GM23338 (cell line): ENCODE measurements around the gene PASK. TPM values are rescaled to one million over a fixed set of nuclear protein-coding genes. Genes with fewer than 3 reads are reported as not detected.

Source experiments
- ATAC-seq: fragments of 200-7000 bp; cut with Tn5 transposase; 3 replicates; pipeline ENCODE4 v1.9.1; 2020
- DNase-seq: peaks from one replicate; pipeline ENCODE4 v3.0.0-alpha.2; 2015; ENCODE audit warnings: low spot score
- H2AFZ ChIP-seq: fragments of 200-600 bp; sonication (generic); 2 replicates; pipeline ENCODE4 v1.8.0; 2016; ENCODE audit warnings: antibody characterized with exemption, mild to moderate bottlenecking, moderate library complexity
- H3F3A ChIP-seq: fragments of 200-600 bp; sonication (generic); replicated peaks from 2 replicates; pipeline ENCODE4 v1.8.0; 2017; ENCODE audit warnings: antibody characterized with exemption, mixed run types, low read depth
- H3K27ac ChIP-seq: fragments of 200-600 bp; sonication (generic); 2 replicates; pipeline ENCODE4 v1.6.1; 2016; ENCODE audit warnings: low read depth
- H3K27me3 ChIP-seq: fragments of 200-600 bp; sonication (generic); 2 replicates; pipeline ENCODE4 v1.8.0; 2016; ENCODE audit warnings: mild to moderate bottlenecking, mixed run types, moderate library complexity; ENCODE audit not compliant: insufficient read depth
- H3K36me3 ChIP-seq: fragments of 200-600 bp; sonication (generic); 2 replicates; pipeline ENCODE4 v1.8.0; 2016; ENCODE audit warnings: mild to moderate bottlenecking; ENCODE audit not compliant: insufficient read depth
- H3K4me1 ChIP-seq: fragments of 200-600 bp; sonication (generic); 2 replicates; pipeline ENCODE4 v1.8.0; 2016; ENCODE audit warnings: mild to moderate bottlenecking, moderate library complexity; ENCODE audit not compliant: insufficient read depth
- H3K4me2 ChIP-seq: fragments of 200-600 bp; sonication (generic); 2 replicates; pipeline ENCODE4 v1.7.1; 2017; ENCODE audit warnings: mixed run types
- H3K4me3 ChIP-seq: fragments of 200-600 bp; sonication (generic); 2 replicates; pipeline ENCODE4 v1.6.1; 2016; ENCODE audit warnings: mixed run types
- H3K79me2 ChIP-seq: fragments of 200-600 bp; sonication (generic); replicated peaks from 2 replicates; pipeline ENCODE4 v1.8.0; 2017; ENCODE audit warnings: mild to moderate bottlenecking; ENCODE audit not compliant: insufficient read depth
- H3K9me2 ChIP-seq: fragments of 200-600 bp; sonication (generic); 2 replicates; pipeline ENCODE4 v1.8.0; 2017; ENCODE audit not compliant: insufficient read depth
- H4K20me1 ChIP-seq: fragments of 200-600 bp; sonication (generic); replicated peaks from 2 replicates; pipeline ENCODE4 v1.8.0; 2017; ENCODE audit warnings: mild to moderate bottlenecking; ENCODE audit not compliant: insufficient read depth
- H3K27ac Mint-ChIP-seq: 2 replicates; pipeline ENCODE4 v1.8.0; 2020; ENCODE audit warnings: inconsistent platforms, mild to moderate bottlenecking, moderate library complexity, mixed read lengths
- H3K27me3 Mint-ChIP-seq: 3 replicates; pipeline ENCODE4 v1.8.0; 2022; ENCODE audit warnings: low read depth, mild to moderate bottlenecking, moderate library complexity, mixed read lengths, inconsistent platforms; ENCODE audit not compliant: insufficient read depth, poor library complexity
- H3K36me3 Mint-ChIP-seq: 3 replicates; pipeline ENCODE4 v1.8.0; 2021; ENCODE audit warnings: low read depth, mild to moderate bottlenecking, inconsistent platforms, moderate library complexity, mixed read lengths
- H3K4me1 Mint-ChIP-seq: 3 replicates; pipeline ENCODE4 v1.8.0; 2020; ENCODE audit warnings: mild to moderate bottlenecking, inconsistent platforms, mixed read lengths
- H3K4me3 Mint-ChIP-seq: 3 replicates; pipeline ENCODE4 v1.8.0; 2021; ENCODE audit warnings: moderate library complexity, mild to moderate bottlenecking, inconsistent platforms, mixed read lengths
- H3K9me3 Mint-ChIP-seq: 3 replicates; pipeline ENCODE4 v1.8.0; 2020; ENCODE audit warnings: moderate library complexity, mild to moderate bottlenecking, inconsistent platforms, mixed read lengths
- CTCF ChIP-seq, 2 experiments: fragments of 200-600 bp in 1 of 2; sonication (generic) in 1 of 2; conservative IDR thresholded peaks; 2 replicates each; pipeline versions ENCODE4 v1.5.1 to v1.6.1; 2016 to 2017; ENCODE audit warnings: antibody characterized with exemption in 2 of 2, low read depth in 2 of 2, mild to moderate bottlenecking in 2 of 2, moderate library complexity in 1 of 2
- ZNF462 ChIP-seq: fragments of 250-450 bp; sonication (Bioruptor Pico); IDR thresholded peaks from 2 replicates; pipeline ENCODE4 v1.5.0; 2020; ENCODE audit warnings: mild to moderate bottlenecking, moderate library complexity
- polyA plus RNA-seq: library from polyadenylated mRNA; unstranded; fragments of >200 nt; fragmentation: Nextera tagmentation; extraction: Ambion mirVana; gene quantifications from 2 replicates; pipeline ENCODE4 v1.2.1, GENCODE V29; 2016
- total RNA-seq: library from RNA; depleted of rRNA; stranded (reverse); fragments of >200 nt; shearing (Covaris generic); gene quantifications from 2 replicates; pipeline ENCODE4 v1.2.3, GENCODE V29; 2014

Gene PASK
- total and polyA plus RNA-seq, 2 experiments from 2014 or later = 12.5 to 38.4 TPM

GRCh38 chr2:241190291-241190981, 41.2 kb upstream of the PASK start:
- no peak for DNase-seq
- H3K9me3 Mint-ChIP-seq = no peaks in the 10 kb centered on the region
- peak; percentile 8; the same call in 2 of the 3 replicates for ATAC-seq

More at GRCh38 chr2:241190291-241190981, 41.2 kb upstream of the PASK start:
- H3K4me1 Mint-ChIP-seq = peaks cover 3% of the 10 kb centered on the region
- Histone ChIP-seq H3K4me3 (no peak overlapping the region), H2AFZ (no peak overlapping the region), H4K20me1 (no peaks in the 10 kb centered on the region), H3K4me1 (no peaks in the 10 kb centered on the region), H3K36me3 (no peaks in the 10 kb centered on the region), H3K27me3 (no peaks in the 10 kb centered on the region), H3K79me2 (no peaks in the 10 kb centered on the region), H3K27ac (no peak overlapping the region), H3K9me2 (no peaks in the 10 kb centered on the region), H3K4me2 (no peak overlapping the region), H3F3A (no peaks in the 10 kb centered on the region)
- H3K27me3 Mint-ChIP-seq = peaks cover 7% of the 10 kb centered on the region
- TF ChIP-seq CTCF (conservative IDR thresholded peaks at IDR 0.05; ENCODE audit: low read depth in 2 of 2) = no peak
- TF ChIP-seq ZNF462 = no peak
- no peak overlapping the region for H3K4me3 Mint-ChIP-seq
- no peak overlapping the region for H3K27ac Mint-ChIP-seq
- H3K36me3 Mint-ChIP-seq = no peaks in the 10 kb centered on the region
